Neural cell (in vitro differentiated cells): Measurements from ENCODE around the gene LHFPL5. TPM values are rescaled to one million over a fixed set of nuclear protein-coding genes. Genes with fewer than 3 reads are reported as not detected.

Source experiments
- H2AFZ ChIP-seq: fragments of 200-600, 300-800 bp; sonication (generic), shearing (Covaris generic); 2 replicates; pipeline ENCODE4 v1.6.0; 2014; ENCODE audit warnings: low read depth, mild to moderate bottlenecking, antibody characterized with exemption, low read length, moderate library complexity
- H3F3A ChIP-seq: fragments of 200-600 bp; shearing (Covaris generic); 2 replicates; pipeline ENCODE4 v1.6.1; 2016; ENCODE audit warnings: mild to moderate bottlenecking, moderate library complexity, mixed read lengths, antibody characterized with exemption, low read length; ENCODE audit not compliant: insufficient read depth, poor library complexity, severe bottlenecking
- H3K27ac ChIP-seq: fragments of 200-600, 300-800 bp; sonication (generic), shearing (Covaris generic); 2 replicates; pipeline ENCODE4 v1.5.1; 2014; ENCODE audit warnings: mild to moderate bottlenecking, low read length, moderate library complexity
- H3K27me3 ChIP-seq: fragments of 300-800, 200-600 bp; sonication (generic), shearing (Covaris generic); 2 replicates; pipeline ENCODE4 v1.6.0; 2014; ENCODE audit warnings: mild to moderate bottlenecking, low read depth, low read length, moderate library complexity; ENCODE audit not compliant: insufficient read depth
- H3K36me3 ChIP-seq: fragments of 300-800, 200-600 bp; sonication (generic), shearing (Covaris generic); 2 replicates; pipeline ENCODE4 v1.5.1; 2014; ENCODE audit warnings: mild to moderate bottlenecking, antibody characterized with exemption, low read length, moderate library complexity; ENCODE audit not compliant: insufficient read depth
- H3K4me2 ChIP-seq: fragments of 300-800, 200-600 bp; sonication (generic), shearing (Covaris generic); 2 replicates; pipeline ENCODE4 v1.6.0; 2014; ENCODE audit warnings: mild to moderate bottlenecking, low read length
- H3K4me3 ChIP-seq: fragments of 300-800, 200-600 bp; sonication (generic), shearing (Covaris generic); 2 replicates; pipeline ENCODE4 v1.5.1; 2014; ENCODE audit warnings: mild to moderate bottlenecking, low read length, moderate library complexity
- H3K79me2 ChIP-seq: fragments of 200-600 bp; shearing (Covaris generic); replicated peaks from 2 replicates; pipeline ENCODE4 v1.6.0; 2014; ENCODE audit warnings: mild to moderate bottlenecking, low read length, moderate library complexity; ENCODE audit not compliant: insufficient read depth
- H3K9ac ChIP-seq: fragments of 300-800, 200-600 bp; sonication (generic), shearing (Covaris generic); 2 replicates; pipeline ENCODE4 v1.6.1; 2016; ENCODE audit warnings: mild to moderate bottlenecking, low read length, mixed read lengths
- H3K9me2 ChIP-seq: fragments of 200-600 bp; shearing (Covaris generic); 2 replicates; pipeline ENCODE4 v1.6.1; 2016; ENCODE audit warnings: mild to moderate bottlenecking, low read length, mixed read lengths; ENCODE audit not compliant: insufficient read depth
- H3K9me3 ChIP-seq: fragments of 200-600, 300-800 bp; sonication (generic), shearing (Covaris generic); 2 replicates; pipeline ENCODE4 v1.6.1; 2016; ENCODE audit warnings: mild to moderate bottlenecking, mixed run types, low read length, moderate library complexity, mixed read lengths
- H4K20me1 ChIP-seq: fragments of 200-600 bp; shearing (Covaris generic); 2 replicates; pipeline ENCODE4 v1.6.1; 2016; ENCODE audit warnings: mild to moderate bottlenecking, mixed run types; ENCODE audit not compliant: insufficient read depth
- CTCF ChIP-seq: fragments of 450-650 bp; IDR thresholded peaks from 2 replicates; pipeline ENCODE4 v1.5.1; 2014; ENCODE audit warnings: antibody characterized with exemption, mild to moderate bottlenecking, moderate library complexity; ENCODE audit not compliant: poor library complexity, severe bottlenecking
- EP300 ChIP-seq: fragments of 450-650 bp; conservative IDR thresholded peaks from 2 replicates; pipeline ENCODE4 v1.6.1; 2014; ENCODE audit warnings: antibody characterized with exemption, mild to moderate bottlenecking, moderate library complexity; ENCODE audit not compliant: poor library complexity, severe bottlenecking
- EZH2 ChIP-seq: fragments of 200-600, 300-800 bp; shearing (Covaris generic), sonication (generic); IDR thresholded peaks from 2 replicates; pipeline ENCODE4 v1.6.1; 2014; ENCODE audit warnings: antibody characterized with exemption, low read length, borderline replicate concordance, mild to moderate bottlenecking; ENCODE audit not compliant: insufficient read depth, poor library complexity, severe bottlenecking
- MXI1 ChIP-seq: fragments of 450-650 bp; conservative IDR thresholded peaks from 2 replicates; pipeline ENCODE4 v1.6.1; 2014; ENCODE audit warnings: antibody characterized with exemption, mild to moderate bottlenecking; ENCODE audit not compliant: poor library complexity, severe bottlenecking
- POLR2AphosphoS5 ChIP-seq: IDR thresholded peaks from 2 replicates; pipeline ENCODE4 v1.6.1; 2012
- RAD21 ChIP-seq: fragments of 450-650 bp; conservative IDR thresholded peaks from 2 replicates; pipeline ENCODE4 v1.6.1; 2014; ENCODE audit warnings: antibody characterized with exemption, mild to moderate bottlenecking, moderate library complexity
- REST ChIP-seq: IDR thresholded peaks from 2 replicates; pipeline ENCODE4 v1.6.1; 2012; ENCODE audit warnings: borderline replicate concordance
- SMC3 ChIP-seq: fragments of 450-650 bp; conservative IDR thresholded peaks from 2 replicates; pipeline ENCODE4 v1.6.1; 2014; ENCODE audit warnings: antibody characterized with exemption, mild to moderate bottlenecking, moderate library complexity; ENCODE audit not compliant: poor library complexity
- TAF1 ChIP-seq: IDR thresholded peaks from 2 replicates; pipeline ENCODE4 v1.6.1; 2012; ENCODE audit warnings: low read depth
- polyA plus RNA-seq: library from polyadenylated mRNA; depleted of rRNA; stranded (reverse); fragments of >200 nt; gene quantifications from 2 replicates; pipeline ENCODE4 v1.2.3, GENCODE V29; 2014

The LHFPL5 gene
- polyA plus RNA-seq, 1 donor from 2014 or later = 0.17 TPM

- no peaks in the 10 kb centered on the region for H3K9me3 ChIP-seq
- no peaks in the 10 kb centered on the region for H3K9me2 ChIP-seq
- no peaks in the 10 kb centered on the region for H3K27me3 ChIP-seq
- no peaks in the 10 kb centered on the region for H3K79me2 ChIP-seq
- H3K4me3 ChIP-seq = no peak overlapping the region
- no peaks in the 10 kb centered on the region for H3K36me3 ChIP-seq
- H2AFZ ChIP-seq = no peak overlapping the region
- no peak overlapping the region for H3K4me2 ChIP-seq
- H3K9ac ChIP-seq = no peak overlapping the region
- no peaks in the 10 kb centered on the region for H3F3A ChIP-seq
- TF ChIP-seq REST (no peak), CTCF (no peak), EP300 (no peak), SMC3 (no peak), POLR2AphosphoS5 (no peak), EZH2 (no peak), TAF1 (no peak), MXI1 (no peak), RAD21 (no peak)
- no peak overlapping the region for H3K27ac ChIP-seq
- H4K20me1 ChIP-seq = no peaks in the 10 kb centered on the region
These were observed 4.0 kb upstream of the LHFPL5 start for GRCh38 chr6:35801148-35801547.

GRCh38 chr6:35808688-35809087 lies 3.5 kb downstream of the LHFPL5 start:
- Histone ChIP-seq H3K9ac (no peak overlapping the region), H3K27me3 (no peaks in the 10 kb centered on the region), H4K20me1 (no peaks in the 10 kb centered on the region), H3K9me2 (no peaks in the 10 kb centered on the region), H3F3A (no peaks in the 10 kb centered on the region), H3K27ac (no peak overlapping the region), H3K79me2 (no peaks in the 10 kb centered on the region), H3K36me3 (no peaks in the 10 kb centered on the region), H3K4me3 (no peak overlapping the region), H2AFZ (no peak overlapping the region), H3K4me2 (no peak overlapping the region), H3K9me3 (no peaks in the 10 kb centered on the region)
- TF ChIP-seq TAF1 = no peak

GRCh38 chr6:35809809-35810208 lies 4.7 kb downstream of the LHFPL5 start:
- no peak overlapping the region for H2AFZ ChIP-seq
- H3K27me3 ChIP-seq = no peaks in the 10 kb centered on the region
- H3F3A ChIP-seq = no peaks in the 10 kb centered on the region

More at GRCh38 chr6:35809809-35810208, 4.7 kb downstream of the LHFPL5 start:
- no peaks in the 10 kb centered on the region for H3K9me3 ChIP-seq
- TF ChIP-seq REST (no peak), MXI1 (no peak), SMC3 (no peak), EZH2 (no peak), RAD21 (no peak), POLR2AphosphoS5 (no peak), EP300 (no peak), TAF1 (no peak), CTCF (no peak)
- no peak overlapping the region for H3K27ac ChIP-seq
- H3K9ac ChIP-seq = no peak overlapping the region
- no peaks in the 10 kb centered on the region for H3K36me3 ChIP-seq
- no peaks in the 10 kb centered on the region for H4K20me1 ChIP-seq
- H3K79me2 ChIP-seq = no peaks in the 10 kb centered on the region
- no peak overlapping the region for H3K4me3 ChIP-seq
- H3K4me2 ChIP-seq = no peak overlapping the region
- no peaks in the 10 kb centered on the region for H3K9me2 ChIP-seq
